HG03097 (cell line): Measurements from ENCODE around the gene DTWD2.

Experiments
- ATAC-seq: cut with Tn5 transposase; IDR thresholded peaks from one replicate; pipeline ENCODE4 v1.9.1; 2021; ENCODE audit not compliant: unreplicated experiment, low FRiP score

DTWD2 gene

GRCh38 chr5:118791926-118792734, 196.2 kb downstream of the DTWD2 start:
- peak; percentile 95 for ATAC-seq

DNA sequence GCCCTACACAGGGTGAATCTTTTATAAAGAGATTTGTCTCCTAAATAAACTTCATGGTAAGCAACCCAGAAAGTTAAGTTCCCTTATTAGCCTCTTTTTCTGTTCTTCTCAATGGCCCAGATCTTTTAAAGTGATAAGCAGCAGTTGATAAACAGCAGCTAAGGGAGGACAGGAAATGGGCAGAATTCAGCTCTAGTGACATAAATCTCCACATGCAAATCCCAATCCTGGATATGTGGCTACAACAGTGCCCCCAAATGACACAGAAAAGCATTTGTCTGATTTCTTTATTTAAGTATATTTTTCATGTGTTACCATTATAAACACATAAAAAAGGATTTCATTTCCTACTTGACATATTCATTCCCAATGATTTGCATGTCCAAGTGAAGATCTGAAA, 199.0 kb downstream of the DTWD2 start:
- ATAC-seq: no peak

DNA sequence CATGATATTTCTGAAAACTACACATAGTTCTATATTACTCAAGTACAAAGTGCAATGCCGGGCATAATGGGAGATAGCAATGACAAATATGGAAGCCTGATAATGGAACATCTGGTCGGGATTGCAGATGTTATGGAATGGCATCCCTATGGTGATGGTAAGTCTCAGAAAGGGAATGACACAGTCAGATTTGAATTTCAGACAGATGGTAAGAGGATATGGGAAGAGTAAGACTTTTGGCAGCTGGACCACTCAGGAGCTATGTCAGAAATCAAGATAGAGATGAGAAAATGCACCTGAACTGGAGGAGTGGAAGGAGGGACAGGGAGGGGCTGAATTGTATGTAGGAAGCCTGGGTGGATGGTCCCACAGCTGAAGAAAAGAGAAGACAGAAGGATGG, 200.0 kb downstream of the DTWD2 start:
- no peak for ATAC-seq
